ENCODE data around the gene PACC1.

Gene PACC1

DNA sequence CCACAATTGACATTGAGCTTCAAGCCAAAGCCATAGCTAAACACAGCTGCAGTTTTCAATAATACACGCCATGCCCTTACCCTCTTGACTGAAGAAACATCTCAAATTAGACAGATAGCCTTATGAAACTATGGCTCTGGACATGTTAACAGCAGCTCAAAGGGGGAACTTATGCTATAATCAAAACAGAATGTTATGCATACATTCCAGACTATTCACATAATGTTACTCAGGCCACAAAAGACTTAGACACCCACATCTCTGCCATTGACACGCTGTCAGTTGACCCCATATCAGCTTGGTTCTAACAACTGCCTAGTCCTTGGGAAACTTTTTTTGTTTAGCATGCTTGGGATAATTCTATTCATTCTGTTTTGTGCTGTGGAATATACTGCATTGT, 15.7 kb upstream of the PACC1 start:
- POLR2A ChIA-PET: interaction anchor here (1.0 kb wide), 1 partner anchor 178 kb away, joined by 3 read pairs; no protein-coding TSS in a partner anchor
- no peak for TF ChIP-seq CTCF (IDR thresholded peaks at IDR 0.05; ENCODE audit: insufficient read depth, low read length, missing control alignments)
- CTCF ChIA-PET: interaction anchor here (0.9 to 2.9 kb wide), 7 partner anchors 15 to 748 kb away, joined by 3 to 19 read pairs (median 6); partner anchors contain the start of gene PACC1
- H3K4me3 ChIP-seq (ENCODE audit: low read depth, low read length): no peak overlapping the region
- no peak for DNase-seq (ENCODE audit: low read depth, low spot score)

DNA sequence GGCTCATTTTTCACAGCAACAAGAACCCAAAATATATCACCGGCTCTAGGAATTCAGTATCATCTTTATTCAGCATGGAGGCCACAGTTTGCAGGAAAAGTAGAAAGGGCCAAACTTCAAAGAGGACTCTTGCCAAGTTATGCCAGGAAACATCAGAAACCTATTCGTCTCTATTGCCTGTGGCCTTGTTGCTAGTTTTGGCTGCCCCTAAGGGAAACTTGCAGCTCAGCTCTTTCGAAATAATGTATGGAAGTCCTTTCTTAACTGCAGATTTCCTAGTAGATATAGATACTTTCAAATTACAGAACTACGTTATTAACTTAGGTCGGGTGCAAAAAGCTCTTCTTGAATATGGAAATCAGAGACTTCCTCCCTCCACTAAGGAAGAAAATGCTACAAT, 13.8 kb upstream of the PACC1 start:
- no peak overlapping the region for H3K4me3 ChIP-seq (ENCODE audit: low read depth, low read length)
- no peak for DNase-seq (ENCODE audit: low read depth, low spot score)
- POLR2A ChIA-PET: no interaction called here
- CTCF ChIA-PET: interaction anchor here (0.9 to 2.4 kb wide), 3 partner anchors 48 to 358 kb away, joined by 3 to 11 read pairs (median 4); no protein-coding TSS in a partner anchor
- no peak for TF ChIP-seq CTCF (IDR thresholded peaks at IDR 0.05; ENCODE audit: insufficient read depth, low read length, missing control alignments)

DNA sequence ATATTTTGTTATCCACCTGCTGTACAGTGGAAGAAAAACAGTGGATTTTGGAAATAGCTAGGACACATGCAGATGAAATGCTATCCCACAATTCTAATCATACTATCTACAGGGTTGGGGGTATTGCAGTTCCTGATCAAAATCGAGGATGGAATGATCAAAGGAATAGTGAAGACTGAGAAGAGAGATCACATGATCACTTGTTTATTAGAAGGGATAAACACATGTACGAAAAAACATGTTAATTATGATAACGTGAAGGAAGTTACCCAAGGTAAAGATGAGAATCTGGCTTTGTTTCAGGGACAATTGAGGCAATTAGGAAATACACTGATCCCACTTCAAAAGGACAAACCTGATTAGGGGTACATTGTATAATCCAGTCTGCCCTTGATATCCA, 9.2 kb upstream of the PACC1 start:
- CTCF ChIA-PET: interaction anchor here (2.2 kb wide), 1 partner anchor 32 kb away, joined by 9 read pairs; no protein-coding TSS in a partner anchor
- DNase-seq (ENCODE audit: low read depth, low spot score): no peak
- no peak for TF ChIP-seq CTCF (IDR thresholded peaks at IDR 0.05; ENCODE audit: insufficient read depth, low read length, missing control alignments)

DNA sequence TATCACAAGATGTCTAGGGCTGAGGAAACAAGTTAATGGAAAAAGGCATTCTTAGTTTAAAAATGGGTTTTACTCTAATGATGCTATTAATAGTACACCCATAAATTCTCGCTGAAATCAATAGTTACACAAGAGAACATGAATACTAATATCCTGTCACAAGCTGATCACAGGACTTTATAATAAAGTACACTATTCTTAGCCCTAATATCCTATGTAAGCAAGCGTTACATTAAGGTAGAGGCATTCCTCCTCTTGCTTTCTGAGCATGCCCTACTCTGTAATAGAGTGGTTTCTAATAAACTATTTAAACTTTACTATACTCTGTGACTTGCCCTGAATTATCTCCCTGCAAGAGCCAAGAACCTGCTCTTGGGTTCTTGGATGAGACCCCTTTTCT, 6.5 kb upstream of the PACC1 start:
- H3K4me3 ChIP-seq (ENCODE audit: low read depth, low read length): no peak overlapping the region
- no peak for TF ChIP-seq CTCF (IDR thresholded peaks at IDR 0.05; ENCODE audit: insufficient read depth, low read length, missing control alignments)
- ChIA-PET CTCF (no interaction called here), POLR2A (no interaction called here)
- DNase-seq (ENCODE audit: low read depth, low spot score): no peak

More for the DNA sequence above, 9.2 kb upstream of the PACC1 start:
- POLR2A ChIA-PET: no interaction called here
- no peak overlapping the region for H3K4me3 ChIP-seq (ENCODE audit: low read depth, low read length)

DNA sequence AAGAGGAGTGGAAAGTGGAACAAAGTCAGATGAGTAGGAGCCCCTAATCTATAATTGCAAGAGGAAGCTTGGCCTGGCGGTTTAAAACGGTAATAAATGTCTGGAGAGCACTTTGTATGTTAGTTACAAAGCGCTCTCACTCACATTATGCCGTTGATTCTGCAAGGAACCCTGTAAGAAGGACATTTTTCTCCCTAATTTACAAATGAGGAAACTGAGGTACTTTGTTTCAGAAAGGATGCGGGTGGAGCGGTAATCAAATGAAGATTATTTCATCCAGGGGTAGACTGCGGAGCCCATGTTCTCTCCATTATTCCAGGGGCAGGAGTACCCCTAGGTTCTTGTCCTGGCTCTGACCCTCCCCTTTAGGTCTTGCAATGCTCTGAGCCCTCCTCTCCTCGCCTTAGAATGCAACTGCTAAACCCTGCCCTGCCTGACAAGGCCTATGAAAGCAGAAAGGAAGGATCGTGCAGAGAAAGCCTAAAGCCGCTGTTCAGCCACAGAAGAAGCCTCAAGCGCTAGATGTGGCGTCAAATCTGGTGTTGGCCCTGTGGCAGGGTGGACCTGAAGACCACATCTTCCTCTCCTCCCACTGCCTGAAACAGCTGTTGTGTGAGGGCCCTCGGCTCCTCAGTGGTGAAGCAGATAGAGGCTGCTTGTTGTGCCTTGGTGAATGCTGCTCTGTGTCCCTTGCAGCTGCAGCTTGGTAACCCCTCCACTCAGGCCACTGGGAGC, 588 bp upstream of the PACC1 start:
- peak overlapping the region; percentile 97 for H3K4me3 ChIP-seq (ENCODE audit: low read depth, low read length)
- no peak for TF ChIP-seq CTCF (IDR thresholded peaks at IDR 0.05; ENCODE audit: insufficient read depth, low read length, missing control alignments)
- no peak for DNase-seq (ENCODE audit: low read depth, low spot score)

DNA sequence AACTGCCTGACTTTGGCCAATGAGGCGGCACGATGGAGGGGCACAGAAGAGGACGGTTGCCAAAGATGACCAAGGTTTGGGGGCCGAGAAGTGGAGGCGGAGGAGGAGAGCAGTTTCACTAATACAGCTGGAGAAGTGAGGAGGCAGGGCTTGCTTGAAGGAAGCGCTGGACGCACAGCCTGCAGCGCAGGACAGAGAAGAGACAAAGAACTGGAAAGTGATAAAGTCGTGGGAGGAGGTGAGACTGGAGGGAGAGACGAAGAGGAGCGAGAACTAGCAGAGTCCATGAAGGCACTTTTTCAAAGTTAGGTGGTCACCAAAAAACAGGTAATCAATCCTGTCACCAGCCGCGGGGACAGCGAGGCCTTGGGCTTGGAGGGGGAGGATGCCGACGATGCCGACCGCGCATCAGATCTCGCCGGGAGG, 771 bp downstream of the PACC1 start:
- H3K4me3 ChIP-seq (ENCODE audit: low read depth, low read length): peak overlapping the region; percentile 97
- DNase-seq (ENCODE audit: low read depth, low spot score): no peak
- POLR2A ChIA-PET: no interaction called here
- no peak for TF ChIP-seq CTCF (IDR thresholded peaks at IDR 0.05; ENCODE audit: insufficient read depth, low read length, missing control alignments)
- CTCF ChIA-PET: interaction anchor here (0.6 to 1.5 kb wide), 3 partner anchors 10 to 42 kb away, joined by 3 to 4 read pairs (median 3); no protein-coding TSS in a partner anchor

More for the DNA sequence above, 588 bp upstream of the PACC1 start:
- POLR2A ChIA-PET: no interaction called here
- CTCF ChIA-PET: interaction anchor here (0.8 to 0.9 kb wide), 2 partner anchors 15 to 71 kb away, joined by 3 read pairs; no protein-coding TSS in a partner anchor

Measured in AG04449 (cell line).